GM12864 (cell line): ENCODE data around the gene HEY2.

Source experiments
- DNase-seq: peaks from one replicate; pipeline ENCODE4 v3.0.0-alpha.2; 2011; ENCODE audit warnings: low read depth
- H3K4me3 ChIP-seq: 2 replicates; pipeline ENCODE4 v1.5.1; 2011; ENCODE audit warnings: mild to moderate bottlenecking, low read depth, low read length, control low read depth
- TF ChIP-seq, protein P1 (sequence below): IDR thresholded peaks from 2 replicates; pipeline ENCODE4 v1.5.1; 2011; ENCODE audit warnings: low read depth, mild to moderate bottlenecking, moderate library complexity, low read length, control low read depth, inconsistent platforms; ENCODE audit errors: missing control alignments

The HEY2 gene

DNA sequence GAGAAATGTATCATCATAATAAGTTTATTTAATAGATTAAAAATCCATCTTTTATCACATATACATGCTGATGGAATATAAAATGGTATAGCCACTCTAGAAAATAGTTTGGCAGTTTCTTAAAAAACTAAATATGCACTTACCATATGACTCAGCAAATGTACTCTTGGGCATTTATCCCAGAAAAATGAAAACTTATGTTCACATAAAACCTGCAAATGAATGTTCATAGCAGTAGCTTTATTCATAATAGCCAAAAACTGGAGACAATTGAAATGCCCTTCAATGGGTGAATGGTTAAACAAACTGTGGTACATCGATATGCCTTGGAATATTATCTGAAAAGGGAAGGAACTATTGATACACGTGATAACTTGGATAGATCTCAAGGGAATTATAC lies 34.9 kb downstream of the HEY2 start:
- DNase-seq = no peak
- H3K4me3 ChIP-seq = no peak overlapping the region
- TF ChIP-seq, protein P1, sequence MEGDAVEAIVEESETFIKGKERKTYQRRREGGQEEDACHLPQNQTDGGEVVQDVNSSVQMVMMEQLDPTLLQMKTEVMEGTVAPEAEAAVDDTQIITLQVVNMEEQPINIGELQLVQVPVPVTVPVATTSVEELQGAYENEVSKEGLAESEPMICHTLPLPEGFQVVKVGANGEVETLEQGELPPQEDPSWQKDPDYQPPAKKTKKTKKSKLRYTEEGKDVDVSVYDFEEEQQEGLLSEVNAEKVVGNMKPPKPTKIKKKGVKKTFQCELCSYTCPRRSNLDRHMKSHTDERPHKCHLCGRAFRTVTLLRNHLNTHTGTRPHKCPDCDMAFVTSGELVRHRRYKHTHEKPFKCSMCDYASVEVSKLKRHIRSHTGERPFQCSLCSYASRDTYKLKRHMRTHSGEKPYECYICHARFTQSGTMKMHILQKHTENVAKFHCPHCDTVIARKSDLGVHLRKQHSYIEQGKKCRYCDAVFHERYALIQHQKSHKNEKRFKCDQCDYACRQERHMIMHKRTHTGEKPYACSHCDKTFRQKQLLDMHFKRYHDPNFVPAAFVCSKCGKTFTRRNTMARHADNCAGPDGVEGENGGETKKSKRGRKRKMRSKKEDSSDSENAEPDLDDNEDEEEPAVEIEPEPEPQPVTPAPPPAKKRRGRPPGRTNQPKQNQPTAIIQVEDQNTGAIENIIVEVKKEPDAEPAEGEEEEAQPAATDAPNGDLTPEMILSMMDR = no peak

DNA sequence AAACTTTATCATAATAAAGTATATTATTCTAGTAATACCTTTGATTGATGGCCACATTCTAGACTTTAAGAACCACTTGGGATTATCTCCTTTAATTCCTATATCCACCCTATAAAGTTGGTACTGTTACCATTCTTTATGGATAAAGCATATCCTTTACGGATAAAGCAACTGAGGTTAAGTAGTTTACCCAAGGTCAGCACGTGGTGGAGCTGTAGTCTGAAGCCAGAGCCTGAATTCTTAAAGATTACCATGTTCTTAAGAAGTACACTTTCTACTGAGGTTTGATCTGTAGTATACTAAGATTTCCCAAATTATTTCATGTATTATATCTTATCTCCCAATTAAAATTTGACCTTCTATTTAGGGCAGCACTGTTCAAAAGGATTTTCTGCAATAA lies 38.4 kb downstream of the HEY2 start:
- no peak for DNase-seq
- H3K4me3 ChIP-seq = no peak overlapping the region
- TF ChIP-seq, protein P1 = peak; percentile 33

- TF ChIP-seq, protein P1 = no peak
- no peak for DNase-seq
- H3K4me3 ChIP-seq = no peak overlapping the region
Measured at GRCh38 chr6:125789167-125789566, 39.7 kb downstream of the HEY2 start.

- DNase-seq = no peak
- TF ChIP-seq, protein P1 = no peak
Measured at GRCh38 chr6:125789576-125790357, 40.3 kb downstream of the HEY2 start.

GRCh38 chr6:125790358-125791150 lies 41.1 kb downstream of the HEY2 start, which contains the start of gene NCOA7:
Gene NCOA7 (plus strand): TSS chr6:125790960. CDS start chr6:125815355, 24,395 bp downstream.
- DNase-seq = no peak
- TF ChIP-seq, protein P1 = no peak
- H3K4me3 ChIP-seq = peak within 1 kb of the TSS; percentile 69

More at GRCh38 chr6:125789576-125790357, 40.3 kb downstream of the HEY2 start:
- H3K4me3 ChIP-seq = peak overlapping the region; percentile 69

DNA sequence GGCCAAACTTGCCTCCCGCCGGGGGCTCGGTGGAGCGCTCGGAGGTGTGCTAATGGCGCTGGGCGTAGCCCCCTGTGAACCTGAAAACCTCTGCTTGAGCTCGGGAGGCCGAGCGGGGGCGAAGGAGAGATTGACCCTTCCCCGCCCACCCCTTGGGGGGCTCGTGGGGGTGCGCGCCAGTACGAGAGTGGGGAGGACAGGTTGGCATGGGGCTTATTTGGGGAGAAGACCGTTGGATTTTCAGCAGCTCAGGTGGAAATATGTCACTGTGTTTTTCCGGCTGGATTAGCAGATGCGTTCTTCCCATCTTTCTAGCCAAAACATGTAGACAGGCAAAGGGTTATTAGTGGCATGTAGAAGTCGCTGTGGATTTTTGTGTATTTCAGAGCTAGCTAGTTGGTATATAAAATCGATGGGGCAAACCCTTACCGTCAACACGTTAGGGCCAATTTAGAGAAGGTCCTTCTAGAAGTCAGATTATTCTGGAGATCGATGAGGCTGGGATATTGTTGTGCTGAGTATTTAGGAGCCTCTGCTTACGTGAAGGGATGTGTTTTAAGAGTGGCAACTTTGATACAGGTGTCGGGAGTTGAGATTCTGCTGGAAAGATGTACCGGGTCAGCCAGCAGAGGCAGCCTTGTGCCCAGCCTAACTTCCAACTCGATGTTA lies 41.9 kb downstream of the HEY2 start:
- no peak for DNase-seq
- peak overlapping the region; percentile 69 for H3K4me3 ChIP-seq
- TF ChIP-seq, protein P1 = peak; percentile 83
